ENCODE results near the gene NRROS. TPM values are rescaled to one million over a fixed set of nuclear protein-coding genes. Genes with fewer than 3 reads are reported as not detected.

The NRROS gene
- total and polyA plus RNA-seq, 2 of the 4 experiments (the other 2 are of a cell fraction) = 0.10 TPM; not detected in 1

GRCh38 chr3:196662711-196663571 lies 23.4 kb downstream of the NRROS start:
- intact Hi-C loops (cut with micrococcal nuclease) (no loop called here), in situ Hi-C loops (cut with MboI; ENCODE audit: low sequenced_read_pairs) (no loop called here)
- POLR2A ChIA-PET (ENCODE audit: unreplicated experiment) = no interaction called here

More at GRCh38 chr3:196662711-196663571, 23.4 kb downstream of the NRROS start:
- Histone ChIP-seq H2AFZ (replicated peaks; ENCODE audit: low read length, poor library complexity) (peak overlapping the region; percentile 33), H2BK15ac (ENCODE audit: low read depth, low read length) (no peak overlapping the region), H2AK5ac (ENCODE audit: low read depth, low read length) (no peak overlapping the region), H2AK9ac (replicated peaks; ENCODE audit: low read depth, low read length, poor library complexity) (no peak overlapping the region), H2BK20ac (ENCODE audit: low read depth, low read length) (no peak overlapping the region), H4K20me1 (ENCODE audit: insufficient read depth, low read length) (no peaks in the 10 kb centered on the region), H3K4me2 (ENCODE audit: low read depth, low read length) (peak overlapping the region; percentile 21), H3K18ac (ENCODE audit: low read depth, low read length) (peak overlapping the region; percentile 68; the same call in 1 of the 2 replicates), H3K4me1 (ENCODE audit: control insufficient read depth, insufficient read depth, low read length) (peaks cover 10% of the 10 kb centered on the region; the same call in 1 of the 2 replicates), H4K91ac (ENCODE audit: insufficient read depth, low read depth, low read length) (no peak overlapping the region), H2BK5ac (ENCODE audit: low read depth, low read length, poor library complexity, severe bottlenecking) (no peak overlapping the region), H3K27me3 (ENCODE audit: control insufficient read depth, insufficient read depth, low read length) (peaks cover 3% of the 10 kb centered on the region), H4K5ac (ENCODE audit: low read depth, low read length) (peak overlapping the region; percentile 18; the same call in 1 of the 2 replicates), H3K79me1 (ENCODE audit: low read depth in 1 of 2, low read length in 2 of 2) (no peaks in the 10 kb centered on the region), H3K14ac (replicated peaks; ENCODE audit: low read depth, low read length) (no peak overlapping the region), H3K36me3 (ENCODE audit: control insufficient read depth, insufficient read depth, low read length) (no peaks in the 10 kb centered on the region), H2BK120ac (ENCODE audit: low read depth, low read length) (no peak overlapping the region; the same call in 1 of the 2 replicates), H3K4ac (ENCODE audit: low read depth, low read length) (no peak overlapping the region), H3K4me3 (ENCODE audit: insufficient read depth, low read depth, low read length) (no peak overlapping the region), H3K23ac (ENCODE audit: low read depth, low read length) (no peak overlapping the region), H3K9ac (ENCODE audit: low read depth, low read length) (no peak overlapping the region), H3K56ac (ENCODE audit: extremely low read depth, insufficient read depth, low read length) (no peak overlapping the region), H3K27ac (ENCODE audit: insufficient read depth, low read length) (peak overlapping the region; percentile 9; the same call in 1 of the 2 replicates), H4K8ac (ENCODE audit: low read depth in 2 of 2, low read length in 2 of 2) (no peak overlapping the region), H3K9me3 (ENCODE audit: control insufficient read depth, insufficient read depth, low read length) (no peaks in the 10 kb centered on the region), H3K9me1 (ENCODE audit: insufficient read depth, low read length) (0 out of 2 replicates have a peak, but pooled peaks cover 2% of the 10 kb centered on the region)
- ATAC-seq (ENCODE audit: low read depth) (peak; percentile 86), DNase-seq (peak; percentile 41)
- no TSS peak for BruUV-seq (replicated peaks)
- 49% methylated on average over 5 of the region's 15 CpGs; no CpG with 5 or more reads in 1 of the 2 experiments for WGBS, 2 experiments (ENCODE audit: extremely low coverage in 2 of 2, insufficient read length in 1 of 2)
- dilution Hi-C loops (cut with HindIII; ENCODE audit: low sequenced_read_pairs, unreplicated experiment) = no loop called here
- CTCF ChIA-PET = interaction anchor here (0.5 to 0.6 kb wide), 2 partner anchors 74 to 593 kb away, joined by 6 read pairs; no protein-coding TSS in a partner anchor
- TF ChIP-seq, protein P1, sequence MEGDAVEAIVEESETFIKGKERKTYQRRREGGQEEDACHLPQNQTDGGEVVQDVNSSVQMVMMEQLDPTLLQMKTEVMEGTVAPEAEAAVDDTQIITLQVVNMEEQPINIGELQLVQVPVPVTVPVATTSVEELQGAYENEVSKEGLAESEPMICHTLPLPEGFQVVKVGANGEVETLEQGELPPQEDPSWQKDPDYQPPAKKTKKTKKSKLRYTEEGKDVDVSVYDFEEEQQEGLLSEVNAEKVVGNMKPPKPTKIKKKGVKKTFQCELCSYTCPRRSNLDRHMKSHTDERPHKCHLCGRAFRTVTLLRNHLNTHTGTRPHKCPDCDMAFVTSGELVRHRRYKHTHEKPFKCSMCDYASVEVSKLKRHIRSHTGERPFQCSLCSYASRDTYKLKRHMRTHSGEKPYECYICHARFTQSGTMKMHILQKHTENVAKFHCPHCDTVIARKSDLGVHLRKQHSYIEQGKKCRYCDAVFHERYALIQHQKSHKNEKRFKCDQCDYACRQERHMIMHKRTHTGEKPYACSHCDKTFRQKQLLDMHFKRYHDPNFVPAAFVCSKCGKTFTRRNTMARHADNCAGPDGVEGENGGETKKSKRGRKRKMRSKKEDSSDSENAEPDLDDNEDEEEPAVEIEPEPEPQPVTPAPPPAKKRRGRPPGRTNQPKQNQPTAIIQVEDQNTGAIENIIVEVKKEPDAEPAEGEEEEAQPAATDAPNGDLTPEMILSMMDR (conservative IDR thresholded peaks at IDR 0.05; ENCODE audit: low read depth, low read length) = no peak
- TF ChIP-seq MXI1 (IDR thresholded peaks at IDR 0.05; ENCODE audit: borderline replicate concordance, low read depth, low read length) (no peak), FOS (IDR thresholded peaks at IDR 0.05; ENCODE audit: low read depth, low read length) (no peak), MAZ (IDR thresholded peaks at IDR 0.05; ENCODE audit: borderline replicate concordance, low read depth, low read length) (no peak), POLR2A (IDR thresholded peaks at IDR 0.05; ENCODE audit: low read depth, low read length) (no peak)

Measured in IMR-90 (cell line).